GM21526 (cell line): ENCODE data around the gene SMARCA2.

Source experiments
- ATAC-seq: cut with Tn5 transposase; IDR thresholded peaks from one replicate; pipeline ENCODE4 v1.9.1; 2021; ENCODE audit warnings: moderate library complexity; ENCODE audit not compliant: unreplicated experiment, low FRiP score

SMARCA2 gene

GRCh38 chr9:2014696-2015580, at the start of gene SMARCA2:
SMARCA2 (plus strand) TSS chr9:2015347; CDS start chr9:2029023, 13,676 bp downstream.
- ATAC-seq = peak; percentile 76

GRCh38 chr9:1966725-1967366, 48.3 kb upstream of the SMARCA2 start:
- ATAC-seq = no peak

- ATAC-seq = no peak
Observed at GRCh38 chr9:1969160-1969559, 46.0 kb upstream of the SMARCA2 start.

GRCh38 chr9:1969898-1970297, 45.2 kb upstream of the SMARCA2 start:
- no peak for ATAC-seq

- no peak for ATAC-seq
Observed at GRCh38 chr9:1972672-1973071, 42.5 kb upstream of the SMARCA2 start.

- ATAC-seq = no peak
Observed at GRCh38 chr9:1977026-1977425, 38.1 kb upstream of the SMARCA2 start.

GRCh38 chr9:1978941-1979340, 36.2 kb upstream of the SMARCA2 start:
- no peak for ATAC-seq

GRCh38 chr9:1979741-1980367, 35.3 kb upstream of the SMARCA2 start:
- ATAC-seq = no peak

GRCh38 chr9:1980387-1980786, 34.8 kb upstream of the SMARCA2 start:
- ATAC-seq = no peak

- no peak for ATAC-seq
Observed at GRCh38 chr9:1982074-1982473, 33.1 kb upstream of the SMARCA2 start.

GRCh38 chr9:1986341-1986740, 28.8 kb upstream of the SMARCA2 start:
- ATAC-seq = no peak

- no peak for ATAC-seq
Observed at GRCh38 chr9:1989500-1989899, 25.6 kb upstream of the SMARCA2 start.

- ATAC-seq = no peak
Observed at GRCh38 chr9:1994180-1994579, 21.0 kb upstream of the SMARCA2 start.

GRCh38 chr9:1995084-1995483, 20.1 kb upstream of the SMARCA2 start:
- no peak for ATAC-seq

GRCh38 chr9:1996156-1996555, 19.0 kb upstream of the SMARCA2 start:
- no peak for ATAC-seq

GRCh38 chr9:1997646-1998045, 17.5 kb upstream of the SMARCA2 start:
- no peak for ATAC-seq

- ATAC-seq = no peak
Observed at GRCh38 chr9:1998111-1998510, 17.0 kb upstream of the SMARCA2 start.

- ATAC-seq = no peak
Observed at GRCh38 chr9:2000314-2000713, 14.8 kb upstream of the SMARCA2 start.

- ATAC-seq = no peak
Observed at GRCh38 chr9:2008372-2008771, 6.8 kb upstream of the SMARCA2 start.

GRCh38 chr9:2012347-2012746, 2.8 kb upstream of the SMARCA2 start:
- peak; percentile 25 for ATAC-seq

- no peak for ATAC-seq
Observed at GRCh38 chr9:2013743-2014475, 1.2 kb upstream of the SMARCA2 start.
